Measurements from ENCODE around the gene OR4C45.
A peak's percentile ranks its signal among the peaks of the same experiment; 100 is the strongest.
"Not testable (repeated sequence)": the region's sequence is repeated elsewhere in the genome, so short reads cannot be mapped to it uniquely, and the experiment has no call there.

Gene OR4C45

GRCh38 chr11:50032574-50032973 lies at the start of gene OR4C45:
Gene OR4C45, plus strand, starts transcription at chr11:50032874.
- no peak for DNase-seq (ENCODE audit: low spot score)

GRCh38 chr11:49995565-49995964 lies 37.1 kb upstream of the OR4C45 start:
- peak; percentile 50 for DNase-seq (ENCODE audit: low spot score)

GRCh38 chr11:50030193-50030592 lies 2.5 kb upstream of the OR4C45 start:
- no peak for DNase-seq (ENCODE audit: low spot score)

- not testable (repeated sequence) for DNase-seq (ENCODE audit: low spot score)
Measured at GRCh38 chr11:50036239-50036638, 3.6 kb downstream of the OR4C45 start.

GRCh38 chr11:50037251-50037650 lies 4.6 kb downstream of the OR4C45 start:
- DNase-seq (ENCODE audit: low spot score): no peak

- no peak for DNase-seq (ENCODE audit: low spot score)
Measured at GRCh38 chr11:50044647-50045046, 12.0 kb downstream of the OR4C45 start.

- DNase-seq (ENCODE audit: low spot score): not testable (repeated sequence)
Measured at GRCh38 chr11:50063056-50063455, 30.4 kb downstream of the OR4C45 start.

- no peak for DNase-seq (ENCODE audit: low spot score)
Measured at GRCh38 chr11:50070389-50070788, 37.7 kb downstream of the OR4C45 start.

GRCh38 chr11:50071584-50072225 lies 39.0 kb downstream of the OR4C45 start:
- DNase-seq (ENCODE audit: low spot score): no peak

GRCh38 chr11:50072226-50073112 lies 39.8 kb downstream of the OR4C45 start:
- DNase-seq (ENCODE audit: low spot score): no peak

GRCh38 chr11:50073113-50074105 lies 40.7 kb downstream of the OR4C45 start:
- no peak for DNase-seq (ENCODE audit: low spot score)

GRCh38 chr11:50074161-50074560 lies 41.5 kb downstream of the OR4C45 start:
- DNase-seq (ENCODE audit: low spot score): no peak

- DNase-seq (ENCODE audit: low spot score): no peak
Measured at GRCh38 chr11:50075856-50076255, 43.2 kb downstream of the OR4C45 start.

- DNase-seq (ENCODE audit: low spot score): no peak
Measured at GRCh38 chr11:50077526-50077925, 44.9 kb downstream of the OR4C45 start.

GRCh38 chr11:50078001-50078400 lies 45.3 kb downstream of the OR4C45 start:
- no peak for DNase-seq (ENCODE audit: low spot score)

GRCh38 chr11:50078946-50079345 lies 46.3 kb downstream of the OR4C45 start:
- DNase-seq (ENCODE audit: low spot score): not testable (repeated sequence)

GRCh38 chr11:50080256-50080655 lies 47.6 kb downstream of the OR4C45 start:
- no peak for DNase-seq (ENCODE audit: low spot score)

All from kidney capillary endothelial cell (primary cell).